AG10803 (cell line): Measurements from ENCODE around the gene ARL15.

Experiments used
- DNase-seq: peaks from one replicate; pipeline ENCODE4 v3.0.0; 2010; ENCODE audit warnings: low read depth
- H3K4me3 ChIP-seq: 2 replicates; pipeline ENCODE4 v1.5.1; 2011; ENCODE audit warnings: mild to moderate bottlenecking, low read length, control low read depth
- CTCF ChIP-seq: conservative IDR thresholded peaks from 2 replicates; pipeline ENCODE4 v1.5.1; 2011; ENCODE audit warnings: mild to moderate bottlenecking, low read length, control low read depth, inconsistent platforms

ARL15 gene

DNA sequence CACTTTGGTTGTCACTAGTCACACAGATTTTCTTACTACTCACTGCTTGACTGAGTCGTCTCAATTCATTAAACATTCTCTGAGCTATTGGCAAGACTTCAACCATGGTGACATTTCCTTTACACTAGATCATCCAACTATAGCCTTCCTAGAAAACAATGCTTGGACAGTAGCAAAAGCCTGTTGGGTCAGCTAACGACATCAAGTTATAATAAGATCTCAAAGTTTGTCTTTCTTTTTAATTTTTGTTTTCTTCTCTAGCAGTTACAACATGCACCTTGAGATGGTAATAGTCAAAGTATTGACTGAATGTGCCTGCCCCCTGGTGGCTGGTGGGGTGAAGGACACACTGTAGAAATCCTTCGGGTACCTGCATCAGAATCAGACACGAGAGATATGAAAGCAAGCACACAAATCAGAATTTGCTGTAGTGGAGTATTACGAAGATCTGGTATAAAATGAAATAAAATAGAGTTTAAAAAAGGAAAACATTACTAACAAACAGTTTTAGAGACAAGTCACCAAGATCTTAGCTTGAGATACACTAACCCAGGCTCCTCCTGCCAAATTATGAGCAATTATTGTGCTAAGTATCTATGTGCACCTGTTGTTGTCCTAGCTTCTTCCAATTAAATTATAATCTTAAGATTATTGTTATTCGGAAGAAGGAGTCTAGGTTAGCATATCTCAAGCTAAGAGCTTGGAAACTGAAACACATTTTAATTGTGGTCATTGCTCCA lies 81.2 kb downstream of the ARL15 start:
- H3K4me3 ChIP-seq, result no peak overlapping the region
- TF ChIP-seq CTCF, result peak; percentile 94
- DNase-seq, result peak; percentile 60

DNA sequence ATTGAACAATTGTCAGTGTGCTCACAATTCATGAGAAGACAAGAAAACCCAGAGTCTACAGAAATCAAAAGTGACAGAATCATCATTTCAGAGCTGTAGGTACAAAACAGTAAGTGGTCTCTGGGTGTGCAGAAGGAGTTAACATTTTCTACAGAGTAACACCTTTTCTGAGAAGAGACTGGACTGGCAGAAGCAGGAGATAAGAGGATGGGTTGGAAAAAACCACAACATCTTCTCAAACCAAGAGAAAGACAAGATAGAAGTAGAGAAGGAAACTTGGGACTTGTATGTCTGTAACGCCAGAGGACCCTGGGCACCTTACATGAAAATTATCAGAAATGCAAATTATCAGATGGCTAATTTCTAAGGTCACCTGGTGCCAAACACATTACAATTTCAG lies 82.6 kb downstream of the ARL15 start:
- DNase-seq, result no peak
- TF ChIP-seq CTCF, result no peak
- no peak overlapping the region for H3K4me3 ChIP-seq

GRCh38 chr5:54227109-54227508 lies 83.3 kb downstream of the ARL15 start:
- no peak for DNase-seq
- no peak for TF ChIP-seq CTCF
- no peak overlapping the region for H3K4me3 ChIP-seq

DNA sequence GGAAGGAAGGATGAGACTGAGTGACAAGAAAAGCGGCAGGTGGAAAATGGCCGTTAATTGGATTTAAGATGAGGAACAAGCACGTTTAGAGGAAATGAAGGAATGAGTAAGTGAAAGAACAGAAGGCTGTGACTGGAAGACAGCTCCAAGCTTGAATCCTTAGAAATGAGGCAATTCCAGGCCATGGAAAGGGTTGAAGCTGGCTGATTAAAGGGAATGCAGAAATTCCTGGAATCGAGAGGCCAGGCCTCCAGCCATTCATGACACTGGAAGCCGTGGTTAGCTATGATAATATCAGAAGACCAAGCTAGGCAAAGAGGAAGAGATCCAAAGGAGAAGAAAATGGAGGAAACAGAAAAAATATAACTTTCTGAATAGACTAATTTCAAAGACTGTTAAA lies 84.2 kb downstream of the ARL15 start:
- H3K4me3 ChIP-seq, result no peak overlapping the region
- TF ChIP-seq CTCF, result no peak
- peak; percentile 20 for DNase-seq

GRCh38 chr5:54224103-54224826 lies 86.1 kb downstream of the ARL15 start:
- no peak for TF ChIP-seq CTCF
- no peak overlapping the region for H3K4me3 ChIP-seq
- peak; percentile 21 for DNase-seq

DNA sequence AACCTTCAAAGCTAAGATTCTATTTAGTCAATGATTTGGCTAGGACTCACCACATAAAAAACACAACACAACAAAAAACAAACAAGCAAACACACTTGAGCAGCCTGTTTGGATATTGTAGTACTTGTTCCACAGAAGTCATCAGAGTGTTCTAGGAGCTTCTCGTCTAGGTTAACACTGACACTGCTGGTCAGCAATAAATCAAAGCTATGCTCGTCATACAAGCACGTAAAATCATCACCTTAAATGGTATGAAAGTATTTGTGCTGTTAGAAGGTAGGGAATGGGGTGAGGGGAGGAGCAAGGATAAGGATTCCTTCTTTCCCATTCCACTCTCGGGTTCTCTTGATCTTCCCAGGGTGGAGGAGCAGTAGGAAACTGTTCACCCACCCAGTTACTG lies 88.0 kb downstream of the ARL15 start:
- H3K4me3 ChIP-seq, result no peak overlapping the region
- TF ChIP-seq CTCF, result no peak
- no peak for DNase-seq

- DNase-seq, result no peak
- H3K4me3 ChIP-seq, result no peak overlapping the region
- no peak for TF ChIP-seq CTCF
Measured at GRCh38 chr5:54221135-54221534, 89.2 kb downstream of the ARL15 start.
